Activated naive CD4-positive, alpha-beta T cell treated with anti-CD3 and anti-CD28 coated beads, Interleukin-2, amount 50 U/mL, for 72 hours (primary cell): ENCODE data around the gene GHR. TPM values are rescaled to one million over a fixed set of nuclear protein-coding genes. Genes with fewer than 3 reads are reported as not detected.

Experiments used
- ATAC-seq, 2 donors: fragments of 150-1000 bp; cut with Tn5 transposase; 2 replicates each; pipeline ENCODE4 v1.10.0; 2021; ENCODE audit warnings: mild to moderate bottlenecking in 2 of 2, moderate library complexity in 2 of 2
- DNase-seq, 2 donors: peaks; one replicate each; pipeline ENCODE4 v3.0.0; 2021 to 2022; ENCODE audit warnings: low spot score in 2 of 2
- H3K27ac Mint-ChIP-seq, 2 donors: one replicate each; pipeline ENCODE4 v1.8.0; 2022; ENCODE audit warnings: mild to moderate bottlenecking in 2 of 2, mixed read lengths in 2 of 2
- H3K36me3 Mint-ChIP-seq, 2 donors: one replicate each; pipeline ENCODE4 v1.8.0; 2022; ENCODE audit warnings: mixed read lengths in 2 of 2
- H3K9me3 Mint-ChIP-seq, 2 donors: one replicate each; pipeline ENCODE4 v1.8.0; 2022; ENCODE audit warnings: mixed read lengths in 2 of 2
- total RNA-seq, 2 donors: library from RNA; stranded (reverse); gene quantifications; one replicate each; pipeline ENCODE4 v1.2.3, GENCODE V29; 2022

The GHR gene
- total RNA-seq, 2 donors from 2014 or later = not detected

GRCh38 chr5:42597318-42597937, 174.2 kb downstream of the GHR start:
- DNase-seq = no peak
- Mint-ChIP-seq H3K36me3 (no peaks in the 10 kb centered on the region), H3K9me3 (no peaks in the 10 kb centered on the region), H3K27ac (no peak overlapping the region)
- no peak for ATAC-seq

- ATAC-seq = no peak
- H3K9me3 Mint-ChIP-seq = no peaks in the 10 kb centered on the region
- no peak for DNase-seq
- no peaks in the 10 kb centered on the region for H3K36me3 Mint-ChIP-seq
- H3K27ac Mint-ChIP-seq = no peak overlapping the region
Measured at GRCh38 chr5:42598311-42598710, 175.1 kb downstream of the GHR start.

- Mint-ChIP-seq H3K9me3 (no peaks in the 10 kb centered on the region), H3K27ac (no peak overlapping the region), H3K36me3 (no peaks in the 10 kb centered on the region)
- DNase-seq = no peak
- ATAC-seq = no peak
Measured at GRCh38 chr5:42599106-42599505, 175.9 kb downstream of the GHR start.

- H3K27ac Mint-ChIP-seq = no peak overlapping the region
- DNase-seq (no peak), ATAC-seq (no peak)
- H3K9me3 Mint-ChIP-seq = no peaks in the 10 kb centered on the region
- H3K36me3 Mint-ChIP-seq = no peaks in the 10 kb centered on the region
Measured at GRCh38 chr5:42600441-42600840, 177.2 kb downstream of the GHR start.

- peaks cover 0 to 3% of the 10 kb centered on the region in 2 donors for H3K9me3 Mint-ChIP-seq
Measured at GRCh38 chr5:42604171-42604711, 181.0 kb downstream of the GHR start.

GRCh38 chr5:42605490-42605889, 182.3 kb downstream of the GHR start:
- no peaks in the 10 kb centered on the region for H3K36me3 Mint-ChIP-seq
- DNase-seq = no peak
- no peak for ATAC-seq
- no peak overlapping the region for H3K27ac Mint-ChIP-seq
- H3K9me3 Mint-ChIP-seq = peaks cover 0 to 6% of the 10 kb centered on the region in 2 donors

More at GRCh38 chr5:42604171-42604711, 181.0 kb downstream of the GHR start:
- no peak for DNase-seq
- H3K27ac Mint-ChIP-seq = no peak overlapping the region
- no peaks in the 10 kb centered on the region for H3K36me3 Mint-ChIP-seq
- no peak for ATAC-seq

GRCh38 chr5:42606464-42606869, 183.2 kb downstream of the GHR start:
- ATAC-seq (no peak), DNase-seq (no peak)
- no peaks in the 10 kb centered on the region for H3K36me3 Mint-ChIP-seq
- H3K27ac Mint-ChIP-seq = no peak overlapping the region
- H3K9me3 Mint-ChIP-seq = peaks cover 0 to 7% of the 10 kb centered on the region in 2 donors

GRCh38 chr5:42611437-42611836, 188.2 kb downstream of the GHR start:
- ATAC-seq (no peak), DNase-seq (no peak)
- Mint-ChIP-seq H3K27ac (no peak overlapping the region), H3K36me3 (no peaks in the 10 kb centered on the region), H3K9me3 (peaks cover 0 to 4% of the 10 kb centered on the region in 2 donors)

- ATAC-seq (no peak), DNase-seq (no peak)
- Mint-ChIP-seq H3K9me3 (peaks cover 0 to 4% of the 10 kb centered on the region in 2 donors), H3K36me3 (no peaks in the 10 kb centered on the region), H3K27ac (no peak overlapping the region)
Measured at GRCh38 chr5:42612750-42613366, 189.6 kb downstream of the GHR start.

GRCh38 chr5:42614509-42614908, 191.3 kb downstream of the GHR start:
- Mint-ChIP-seq H3K36me3 (no peaks in the 10 kb centered on the region), H3K9me3 (peaks cover 0 to 4% of the 10 kb centered on the region in 2 donors), H3K27ac (no peak overlapping the region)
- ATAC-seq (no peak), DNase-seq (no peak)

- Mint-ChIP-seq H3K9me3 (no peaks in the 10 kb centered on the region), H3K27ac (no peak overlapping the region)
- ATAC-seq = no peak
Measured at GRCh38 chr5:42620579-42621216, 197.5 kb downstream of the GHR start.

GRCh38 chr5:42621242-42621641, 198.0 kb downstream of the GHR start:
- no peak for ATAC-seq
- H3K9me3 Mint-ChIP-seq = no peaks in the 10 kb centered on the region
- no peak overlapping the region for H3K27ac Mint-ChIP-seq
- H3K36me3 Mint-ChIP-seq = no peaks in the 10 kb centered on the region
- no peak for DNase-seq

More at GRCh38 chr5:42620579-42621216, 197.5 kb downstream of the GHR start:
- DNase-seq = no peak
- no peaks in the 10 kb centered on the region for H3K36me3 Mint-ChIP-seq

- H3K9me3 Mint-ChIP-seq = no peaks in the 10 kb centered on the region
- ATAC-seq = no peak
Measured at GRCh38 chr5:42621662-42622061, 198.4 kb downstream of the GHR start.

GRCh38 chr5:42624912-42625311, 201.7 kb downstream of the GHR start:
- Mint-ChIP-seq H3K27ac (no peak overlapping the region), H3K36me3 (no peaks in the 10 kb centered on the region), H3K9me3 (no peaks in the 10 kb centered on the region)
- ATAC-seq (no peak), DNase-seq (no peak)

More at GRCh38 chr5:42621662-42622061, 198.4 kb downstream of the GHR start:
- no peak for DNase-seq
- H3K36me3 Mint-ChIP-seq = no peaks in the 10 kb centered on the region
- H3K27ac Mint-ChIP-seq = no peak overlapping the region

GRCh38 chr5:42626462-42626861, 203.2 kb downstream of the GHR start:
- DNase-seq = no peak
- Mint-ChIP-seq H3K27ac (no peak overlapping the region), H3K9me3 (no peaks in the 10 kb centered on the region), H3K36me3 (no peaks in the 10 kb centered on the region)
- no peak for ATAC-seq

- Mint-ChIP-seq H3K36me3 (no peaks in the 10 kb centered on the region), H3K27ac (no peak overlapping the region), H3K9me3 (no peaks in the 10 kb centered on the region)
- ATAC-seq (no peak), DNase-seq (no peak)
Measured at GRCh38 chr5:42628821-42629220, 205.6 kb downstream of the GHR start.

- no peaks in the 10 kb centered on the region for H3K36me3 Mint-ChIP-seq
- no peak for DNase-seq
- H3K27ac Mint-ChIP-seq = no peak overlapping the region
- ATAC-seq = no peak
- H3K9me3 Mint-ChIP-seq = no peaks in the 10 kb centered on the region
Measured at GRCh38 chr5:42629284-42629683, 206.0 kb downstream of the GHR start.
